Activated T-helper 17 cell treated with anti-CD3 and anti-CD28 coated beads, Interleukin-2, amount 50 U/mL, for 72 hours (primary cell): Measurements from ENCODE around the gene TGFBI. TPM values are rescaled to one million over a fixed set of nuclear protein-coding genes. Genes with fewer than 3 reads are reported as not detected.

Experiments used
- ATAC-seq: fragments of 150-1000 bp; cut with Tn5 transposase; replicated peaks from 2 replicates; pipeline ENCODE4 v1.10.0; 2021; ENCODE audit warnings: mild to moderate bottlenecking, moderate library complexity
- H3K27ac Mint-ChIP-seq: one replicate; pipeline ENCODE4 v1.8.0; 2022; ENCODE audit warnings: mixed read lengths
- H3K27me3 Mint-ChIP-seq: one replicate; pipeline ENCODE4 v1.8.0; 2022; ENCODE audit warnings: mixed read lengths
- H3K36me3 Mint-ChIP-seq: one replicate; pipeline ENCODE4 v1.8.0; 2022; ENCODE audit warnings: low read depth, mild to moderate bottlenecking, mixed read lengths
- H3K4me1 Mint-ChIP-seq: one replicate; pipeline ENCODE4 v1.8.0; 2022; ENCODE audit warnings: mixed read lengths
- H3K4me3 Mint-ChIP-seq: one replicate; pipeline ENCODE4 v1.8.0; 2022; ENCODE audit warnings: mild to moderate bottlenecking, mixed read lengths
- H3K9me3 Mint-ChIP-seq: one replicate; pipeline ENCODE4 v1.8.0; 2022; ENCODE audit warnings: mixed read lengths
- total RNA-seq, 2 donors: library from RNA; stranded (reverse); gene quantifications; one replicate each; pipeline ENCODE4 v1.2.3, GENCODE V29; 2022

Gene TGFBI
- total RNA-seq, 2 donors from 2014 or later, result 0.78 TPM; not detected in 1

DNA sequence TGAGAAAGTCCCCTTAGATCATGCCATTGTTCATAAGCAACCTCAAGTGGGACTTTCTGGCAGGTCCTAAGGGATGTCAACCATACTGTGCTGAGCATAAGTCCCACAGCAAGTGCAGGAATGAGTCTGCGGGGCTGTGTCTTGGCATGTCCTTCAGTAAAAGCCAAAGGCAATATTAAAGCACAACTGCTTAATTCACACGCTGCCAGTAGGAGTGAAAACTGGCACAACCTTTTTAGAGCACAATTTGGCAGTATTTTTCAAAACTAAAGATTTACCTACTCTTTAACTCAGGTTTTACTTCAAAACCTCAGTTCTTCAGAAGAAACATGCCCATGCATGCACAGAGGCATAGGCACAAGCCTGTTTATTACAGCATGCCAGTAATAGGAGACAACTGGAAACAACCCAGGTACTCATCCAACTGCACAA is 79.4 kb downstream of the TGFBI start:
- Mint-ChIP-seq H3K27ac (no peak overlapping the region), H3K4me3 (no peak overlapping the region), H3K4me1 (no peaks in the 10 kb centered on the region), H3K9me3 (no peaks in the 10 kb centered on the region), H3K27me3 (peaks cover 12% of the 10 kb centered on the region), H3K36me3 (no peaks in the 10 kb centered on the region)
- no peak for ATAC-seq

- peaks cover 16% of the 10 kb centered on the region for H3K27me3 Mint-ChIP-seq
- ATAC-seq, result no peak
- no peaks in the 10 kb centered on the region for H3K36me3 Mint-ChIP-seq
- no peaks in the 10 kb centered on the region for H3K9me3 Mint-ChIP-seq
- H3K4me1 Mint-ChIP-seq, result no peaks in the 10 kb centered on the region
- H3K27ac Mint-ChIP-seq, result no peak overlapping the region
- no peak overlapping the region for H3K4me3 Mint-ChIP-seq
These were observed 80.0 kb downstream of the TGFBI start for GRCh38 chr5:136108766-136109165.

DNA sequence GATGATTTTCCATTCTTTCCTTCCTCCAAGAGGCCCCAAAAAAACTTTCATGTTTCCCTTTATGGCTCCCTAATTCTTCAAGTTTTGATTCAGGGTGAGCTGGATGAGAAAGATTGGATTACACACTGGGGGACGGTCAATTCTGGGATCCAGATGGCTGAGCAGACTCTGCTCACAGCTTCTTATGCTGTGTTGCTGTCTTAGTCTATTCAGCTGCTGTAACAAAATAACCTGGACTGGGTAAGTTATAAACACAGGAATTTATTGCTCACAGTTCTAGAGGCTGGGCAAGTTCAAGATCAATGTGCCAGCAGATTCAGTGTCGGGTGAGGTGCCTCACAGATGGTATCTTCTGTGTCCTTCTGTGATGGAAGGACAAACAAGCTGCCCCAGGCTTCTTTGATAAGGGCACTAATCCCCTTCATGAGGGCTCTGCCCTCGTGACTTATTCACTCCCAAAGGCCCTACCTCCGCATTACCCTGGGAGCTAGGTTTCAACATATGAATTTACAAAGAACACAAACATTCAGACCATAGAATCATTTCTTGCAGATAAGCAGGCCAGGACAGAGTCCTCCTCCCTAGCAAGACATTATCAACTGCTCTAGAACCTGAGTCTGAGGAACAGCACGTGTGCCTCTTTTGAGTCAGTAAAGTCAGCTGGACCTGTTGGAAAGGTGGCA is 80.8 kb downstream of the TGFBI start:
- Mint-ChIP-seq H3K4me3 (no peak overlapping the region), H3K36me3 (no peaks in the 10 kb centered on the region), H3K27ac (no peak overlapping the region), H3K9me3 (no peaks in the 10 kb centered on the region), H3K4me1 (no peaks in the 10 kb centered on the region), H3K27me3 (peaks cover 15% of the 10 kb centered on the region)
- ATAC-seq, result no peak

Other genes starting within 250 kb of the TGFBI start
- not detected for gene SLC25A48, start 194.3 kb upstream of the TGFBI start, total RNA-seq
- gene IL9, start 133.1 kb upstream of the TGFBI start, total RNA-seq, result 10 to 100 TPM; 10.2 to 29.3 TPM
- gene LECT2, start 74.0 kb upstream of the TGFBI start, total RNA-seq, result not detected
- 10 to 100 TPM; 21.1 to 21.7 TPM for gene SMAD5, start 103.9 kb downstream of the TGFBI start, total RNA-seq
- not detected for gene SMIM32, start 164.2 kb downstream of the TGFBI start, total RNA-seq